Breast epithelium (tissue), 4 donors: ENCODE measurements around the gene CACNA2D3. TPM values are rescaled to one million over a fixed set of nuclear protein-coding genes. Genes with fewer than 3 reads are reported as not detected.

ENCODE experiments used
- DNase-seq, 2 donors: peaks; one replicate each; pipeline ENCODE4 v3.0.0-alpha.2; 2019; ENCODE audit warnings: low spot score in 2 of 2
- H3K27ac ChIP-seq, 2 donors: fragments of 200-600 bp; sonication (generic) in 1 of 2; one replicate each; pipeline ENCODE4 v1.5.1; 2016 to 2019; ENCODE audit warnings: mild to moderate bottlenecking in 1 of 2
- H3K27me3 ChIP-seq, 2 donors: fragments of 200-600 bp; sonication (generic) in 1 of 2; one replicate each; pipeline versions ENCODE4 v1.5.1 to v1.6.0; 2017 to 2019; ENCODE audit warnings: control low read depth in 1 of 2, mild to moderate bottlenecking in 1 of 2
- H3K36me3 ChIP-seq: fragments of 200-600 bp; one replicate; pipeline ENCODE4 v1.5.1; 2019
- H3K4me1 ChIP-seq, 2 donors: fragments of 200-600 bp; sonication (generic); one replicate each; pipeline ENCODE4 v1.5.1; 2016 to 2019; ENCODE audit warnings: control low read depth in 1 of 2
- H3K4me3 ChIP-seq, 3 donors: fragments of 200-600 bp; sonication (generic); 1 replicate in 2 of 3; 2 replicates in 1 of 3; pipeline ENCODE4 v1.5.1; 2016 to 2019; ENCODE audit warnings: mild to moderate bottlenecking in 3 of 3, moderate library complexity in 2 of 3
- H3K9me3 ChIP-seq, 2 donors: fragments of 200-600 bp; sonication (generic) in 1 of 2; one replicate each; pipeline ENCODE4 v1.5.1; 2016 to 2019; ENCODE audit warnings: control low read depth in 1 of 2
- POLR2A ChIP-seq: fragments of 450-650 bp; IDR thresholded peaks from one replicate; pipeline ENCODE4 v1.6.1; 2016; ENCODE audit warnings: antibody characterized with exemption, mild to moderate bottlenecking, moderate library complexity
- POLR2AphosphoS5 ChIP-seq, 3 donors: sonication (generic); formaldehyde crosslinking; IDR thresholded peaks; one replicate each; pipeline ENCODE4 v1.6.1; 2017; ENCODE audit warnings: antibody characterized with exemption in 3 of 3
- intact Hi-C: fragments of 100-400 bp; cut with DNase I; formaldehyde crosslinking; loops from one replicate; pipeline ENCODE4 v1.15.1; 2023; ENCODE audit warnings: low total_unique reads
- total RNA-seq, 3 donors: library from RNA; depleted of rRNA; stranded (reverse); fragments of >200 nt; gene quantifications; one replicate each; pipeline ENCODE4 v1.1.0, GENCODE V29; 2016
- TF ChIP-seq, protein P1 (sequence below), 3 donors: fragments of 450-650 bp; IDR thresholded peaks; one replicate each; pipeline ENCODE4 v1.5.1; 2016 to 2017; ENCODE audit warnings: antibody characterized with exemption in 3 of 3, mild to moderate bottlenecking in 3 of 3, moderate library complexity in 3 of 3

The CACNA2D3 gene
- total RNA-seq, 3 donors from 2014 or later = 0.59 to 3.4 (median 2.3) TPM

DNA sequence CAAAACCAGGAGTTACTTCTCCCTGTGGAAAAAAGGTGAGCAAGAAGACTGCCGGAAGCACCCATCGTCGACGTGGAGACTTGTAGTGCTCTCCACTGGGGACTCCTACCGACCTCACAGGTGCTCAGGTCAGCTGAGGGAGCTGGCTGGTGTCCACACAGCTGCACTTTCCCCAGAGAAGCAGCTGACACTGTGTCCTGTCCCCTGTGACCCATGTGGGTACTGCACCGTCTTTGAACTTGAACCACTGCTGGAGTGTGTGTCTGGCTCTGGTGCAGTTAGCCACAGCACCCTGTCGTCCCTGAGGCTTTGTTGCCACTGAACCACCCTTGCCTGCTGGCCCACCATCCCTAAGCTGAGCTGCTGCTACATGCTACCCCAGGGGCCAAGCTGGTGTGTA is 270.8 kb downstream of the CACNA2D3 start:
- TF ChIP-seq POLR2AphosphoS5 (IDR thresholded peaks at IDR 0.05) (no peak), POLR2A (no peak)
- TF ChIP-seq, protein P1, sequence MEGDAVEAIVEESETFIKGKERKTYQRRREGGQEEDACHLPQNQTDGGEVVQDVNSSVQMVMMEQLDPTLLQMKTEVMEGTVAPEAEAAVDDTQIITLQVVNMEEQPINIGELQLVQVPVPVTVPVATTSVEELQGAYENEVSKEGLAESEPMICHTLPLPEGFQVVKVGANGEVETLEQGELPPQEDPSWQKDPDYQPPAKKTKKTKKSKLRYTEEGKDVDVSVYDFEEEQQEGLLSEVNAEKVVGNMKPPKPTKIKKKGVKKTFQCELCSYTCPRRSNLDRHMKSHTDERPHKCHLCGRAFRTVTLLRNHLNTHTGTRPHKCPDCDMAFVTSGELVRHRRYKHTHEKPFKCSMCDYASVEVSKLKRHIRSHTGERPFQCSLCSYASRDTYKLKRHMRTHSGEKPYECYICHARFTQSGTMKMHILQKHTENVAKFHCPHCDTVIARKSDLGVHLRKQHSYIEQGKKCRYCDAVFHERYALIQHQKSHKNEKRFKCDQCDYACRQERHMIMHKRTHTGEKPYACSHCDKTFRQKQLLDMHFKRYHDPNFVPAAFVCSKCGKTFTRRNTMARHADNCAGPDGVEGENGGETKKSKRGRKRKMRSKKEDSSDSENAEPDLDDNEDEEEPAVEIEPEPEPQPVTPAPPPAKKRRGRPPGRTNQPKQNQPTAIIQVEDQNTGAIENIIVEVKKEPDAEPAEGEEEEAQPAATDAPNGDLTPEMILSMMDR (IDR thresholded peaks at IDR 0.05) = no peak
- no peaks in the 10 kb centered on the region for H3K36me3 ChIP-seq
- intact Hi-C loops = no loop called here

DNA sequence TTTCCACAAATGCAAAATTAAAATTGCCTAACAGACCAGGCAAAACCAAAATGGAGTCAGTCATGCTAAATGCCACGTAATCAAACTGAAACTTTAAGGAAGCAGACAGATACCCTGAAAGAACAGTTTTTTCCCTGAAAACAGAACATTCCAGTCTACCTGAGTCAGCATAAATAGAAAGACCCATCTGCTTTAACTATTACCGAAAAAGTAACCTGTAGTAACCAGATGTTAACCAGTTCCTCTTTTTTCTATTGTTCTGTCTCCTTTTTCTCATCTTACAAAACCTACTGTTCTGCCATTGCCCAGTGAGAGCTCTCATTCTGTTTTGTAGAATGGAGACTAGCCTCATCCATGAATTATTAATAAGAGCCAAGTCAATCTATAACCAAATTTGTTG is 286.0 kb downstream of the CACNA2D3 start:
- TF ChIP-seq, protein P1 (IDR thresholded peaks at IDR 0.05) = no peak
- no peak for TF ChIP-seq POLR2A
- no peak for TF ChIP-seq POLR2AphosphoS5 (IDR thresholded peaks at IDR 0.05)
- Histone ChIP-seq H3K9me3 (no peaks in the 10 kb centered on the region), H3K36me3 (no peaks in the 10 kb centered on the region), H3K27ac (no peak overlapping the region), H3K4me3 (no peak overlapping the region), H3K27me3 (no peaks in the 10 kb centered on the region), H3K4me1 (no peaks in the 10 kb centered on the region)
- no peak for DNase-seq
- intact Hi-C loops = no loop called here

More for the DNA sequence above, 270.8 kb downstream of the CACNA2D3 start:
- Histone ChIP-seq H3K9me3 (no peaks in the 10 kb centered on the region), H3K27ac (no peak overlapping the region), H3K4me1 (no peaks in the 10 kb centered on the region), H3K27me3 (no peaks in the 10 kb centered on the region), H3K4me3 (no peak overlapping the region)
- DNase-seq = no peak

DNA sequence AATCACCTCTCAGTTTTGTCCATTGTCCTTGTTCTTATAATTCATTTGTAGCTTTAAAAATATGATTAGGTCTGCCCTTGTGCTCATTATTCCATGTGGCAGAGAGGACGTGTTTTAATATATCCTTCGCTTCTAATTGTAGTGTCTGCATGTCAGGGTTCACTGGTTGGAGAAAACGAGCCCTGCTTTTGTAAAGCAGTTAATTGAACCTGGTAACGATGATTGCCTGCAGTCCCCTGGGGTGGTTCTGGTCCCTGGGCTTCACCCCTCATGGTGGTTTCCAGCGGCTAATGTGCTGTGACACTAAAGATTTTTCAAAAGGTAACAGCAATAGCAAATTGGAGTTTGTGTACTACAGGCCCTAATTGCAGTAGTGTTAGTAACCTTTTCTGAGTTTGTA is 299.6 kb downstream of the CACNA2D3 start:
- no peaks in the 10 kb centered on the region for H3K4me1 ChIP-seq
- intact Hi-C loops = no loop called here

DNA sequence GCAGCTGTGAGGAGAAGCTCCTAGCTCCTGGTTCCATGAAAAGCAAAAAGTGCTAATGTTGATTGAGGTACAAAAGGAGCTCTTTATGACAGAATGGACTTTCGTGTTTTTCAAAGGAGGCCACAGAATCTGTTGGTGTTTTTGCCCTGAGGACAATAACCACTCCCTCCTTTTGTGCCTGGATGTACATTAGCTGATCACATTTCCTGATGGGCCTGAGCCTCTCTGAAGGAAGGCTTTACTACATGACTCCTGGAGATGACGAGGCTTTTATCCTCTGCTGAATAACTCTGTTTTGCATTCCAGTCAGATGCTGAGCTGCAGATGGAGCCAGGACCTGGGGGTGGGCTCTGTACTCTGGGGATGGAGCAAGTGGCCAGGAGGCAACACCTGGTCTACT is 301.9 kb downstream of the CACNA2D3 start:
- Histone ChIP-seq H3K4me3 (no peak overlapping the region), H3K27ac (no peak overlapping the region), H3K9me3 (no peaks in the 10 kb centered on the region), H3K36me3 (no peaks in the 10 kb centered on the region), H3K4me1 (no peaks in the 10 kb centered on the region), H3K27me3 (no peaks in the 10 kb centered on the region)
- DNase-seq = no peak
- intact Hi-C loops = no loop called here
- TF ChIP-seq POLR2A (no peak), POLR2AphosphoS5 (IDR thresholded peaks at IDR 0.05) (no peak)
- TF ChIP-seq, protein P1 (IDR thresholded peaks at IDR 0.05) = no peak

More for the DNA sequence above, 299.6 kb downstream of the CACNA2D3 start:
- TF ChIP-seq POLR2AphosphoS5 (IDR thresholded peaks at IDR 0.05) = no peak
- TF ChIP-seq POLR2A = no peak
- TF ChIP-seq, protein P1 (IDR thresholded peaks at IDR 0.05) = no peak
- H3K9me3 ChIP-seq = no peaks in the 10 kb centered on the region
- no peaks in the 10 kb centered on the region for H3K36me3 ChIP-seq
- DNase-seq = no peak
- H3K27ac ChIP-seq = no peak overlapping the region
- H3K27me3 ChIP-seq = no peaks in the 10 kb centered on the region
- H3K4me3 ChIP-seq = no peak overlapping the region

DNA sequence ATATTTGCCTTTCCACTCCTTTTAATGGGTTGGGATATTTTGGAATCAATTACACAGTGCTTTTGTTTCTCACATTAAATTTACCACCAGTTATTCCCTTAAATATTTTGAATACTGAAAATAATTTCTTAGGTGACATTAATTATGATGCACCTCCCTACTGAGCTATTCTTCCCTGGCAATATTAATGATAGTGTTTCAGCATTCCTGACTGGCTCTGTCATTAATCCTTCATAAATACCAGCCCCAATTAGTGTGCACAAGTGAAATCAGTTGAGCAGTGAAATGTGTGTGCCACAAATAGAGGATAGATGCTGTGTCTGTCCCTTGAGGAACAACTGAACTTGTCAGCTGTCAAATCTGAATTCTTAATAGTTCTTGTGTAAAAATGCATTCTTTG is 304.0 kb downstream of the CACNA2D3 start:
- H3K4me1 ChIP-seq = no peaks in the 10 kb centered on the region
- H3K27ac ChIP-seq = no peak overlapping the region
- intact Hi-C loops = no loop called here
- no peak overlapping the region for H3K4me3 ChIP-seq
- no peaks in the 10 kb centered on the region for H3K9me3 ChIP-seq
- H3K27me3 ChIP-seq = no peaks in the 10 kb centered on the region
- no peaks in the 10 kb centered on the region for H3K36me3 ChIP-seq
- TF ChIP-seq POLR2AphosphoS5 (IDR thresholded peaks at IDR 0.05) (no peak), POLR2A (no peak)
- TF ChIP-seq, protein P1 (IDR thresholded peaks at IDR 0.05) = no peak
- no peak for DNase-seq
